Measurements from ENCODE around the gene VTN. TPM values are rescaled to one million over a fixed set of nuclear protein-coding genes. Genes with fewer than 3 reads are reported as not detected.

VTN gene
- total RNA-seq, 6 experiments from 2014 or later: 0.36 to 0.76 (median 0.60) TPM

GRCh38 chr17:28407974-28408306, 37.8 kb upstream of the VTN start:
- no peak for DNase-seq
- no peak overlapping the region for H3K4me3 Mint-ChIP-seq
- no peaks in the 10 kb centered on the region for H3K4me1 Mint-ChIP-seq (ENCODE audit: low read depth)
- H3K9me3 Mint-ChIP-seq: no peaks in the 10 kb centered on the region
- H3K36me3 Mint-ChIP-seq (ENCODE audit: low read depth): no peaks in the 10 kb centered on the region
- no peak for TF ChIP-seq CTCF (IDR thresholded peaks at IDR 0.05)
- H3K27me3 Mint-ChIP-seq (ENCODE audit: insufficient read depth): peaks cover 29% of the 10 kb centered on the region
- no peak overlapping the region for H3K27ac Mint-ChIP-seq

GRCh38 chr17:28407130-28407973, 37.2 kb upstream of the VTN start:
- Mint-ChIP-seq H3K4me1 (ENCODE audit: low read depth) (no peaks in the 10 kb centered on the region), H3K9me3 (no peaks in the 10 kb centered on the region), H3K36me3 (ENCODE audit: low read depth) (no peaks in the 10 kb centered on the region), H3K27ac (no peak overlapping the region), H3K27me3 (ENCODE audit: insufficient read depth) (peaks cover 29% of the 10 kb centered on the region), H3K4me3 (no peak overlapping the region)
- no peak for DNase-seq
- peak; percentile 32; the same call in 1 of the 2 replicates for TF ChIP-seq CTCF (IDR thresholded peaks at IDR 0.05)

- no peak overlapping the region for H3K27ac Mint-ChIP-seq
Measured at GRCh38 chr17:28406473-28406814, 36.3 kb upstream of the VTN start.

GRCh38 chr17:28405632-28406472, 35.7 kb upstream of the VTN start, which contains the start of gene SLC46A1:
Gene SLC46A1, minus strand, starts transcription at chr17:28406212. Its CDS starts 98 bp downstream, at chr17:28406114.
- H3K4me1 Mint-ChIP-seq (ENCODE audit: low read depth): no peaks in the 10 kb centered on the region
- H3K4me3 Mint-ChIP-seq: peak within 1 kb of the TSS; percentile 86
- peaks cover 4% of the 10 kb centered on the region; the same call in 1 of the 2 replicates for H3K36me3 Mint-ChIP-seq (ENCODE audit: low read depth)
- no peak for TF ChIP-seq CTCF (IDR thresholded peaks at IDR 0.05)
- H3K9me3 Mint-ChIP-seq: no peaks in the 10 kb centered on the region
- no peak for DNase-seq
- peaks cover 29% of the 10 kb centered on the region for H3K27me3 Mint-ChIP-seq (ENCODE audit: insufficient read depth)
- no peak within 1 kb of the TSS for H3K27ac Mint-ChIP-seq

More at GRCh38 chr17:28406473-28406814, 36.3 kb upstream of the VTN start:
- Mint-ChIP-seq H3K36me3 (ENCODE audit: low read depth) (0 out of 2 replicates have a peak, but pooled peaks cover under 1% of the 10 kb centered on the region), H3K9me3 (no peaks in the 10 kb centered on the region), H3K4me1 (ENCODE audit: low read depth) (no peaks in the 10 kb centered on the region), H3K27me3 (ENCODE audit: insufficient read depth) (peaks cover 32% of the 10 kb centered on the region), H3K4me3 (peak overlapping the region; percentile 72)
- no peak for TF ChIP-seq CTCF (IDR thresholded peaks at IDR 0.05)
- DNase-seq: no peak

- Mint-ChIP-seq H3K27me3 (ENCODE audit: insufficient read depth) (peaks cover 25% of the 10 kb centered on the region), H3K27ac (no peak overlapping the region), H3K9me3 (no peaks in the 10 kb centered on the region), H3K4me1 (ENCODE audit: low read depth) (no peaks in the 10 kb centered on the region), H3K4me3 (peak overlapping the region; percentile 86), H3K36me3 (ENCODE audit: low read depth) (peaks cover 4% of the 10 kb centered on the region; the same call in 1 of the 2 replicates)
- DNase-seq: no peak
- TF ChIP-seq CTCF (IDR thresholded peaks at IDR 0.05): no peak
Measured at GRCh38 chr17:28404812-28405570, 34.9 kb upstream of the VTN start.

Measured in HFFc6 (cell line).